Measurements from ENCODE around the gene CERS6. TPM values are rescaled to one million over a fixed set of nuclear protein-coding genes. Genes with fewer than 3 reads are reported as not detected.

CERS6 gene
- total RNA-seq, 1 donor from 2014 or later, result 66.5 TPM

DNA sequence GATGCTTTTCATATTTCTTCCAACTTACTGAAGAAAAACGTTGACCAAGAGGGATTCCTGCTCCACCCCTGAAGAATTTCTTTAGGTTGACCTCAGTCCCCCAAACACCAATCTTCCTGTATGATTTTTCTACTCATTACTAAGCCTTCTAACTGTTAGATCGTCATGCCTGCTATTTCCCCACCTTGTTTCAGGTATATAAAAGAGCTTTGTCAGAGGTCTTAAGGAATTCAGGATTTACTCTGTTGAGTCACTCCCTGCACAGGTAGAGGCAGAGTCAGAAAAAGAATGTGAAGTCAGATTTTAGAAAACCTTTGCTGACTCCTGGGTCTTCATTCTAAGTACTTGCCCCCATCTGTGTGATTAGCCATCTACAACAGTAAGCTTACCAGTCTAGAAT, 262.6 kb downstream of the CERS6 start:
- Mint-ChIP-seq H3K27me3 (ENCODE audit: low read depth) (no peaks in the 10 kb centered on the region), H3K9me3 (peaks cover 12% of the 10 kb centered on the region), H3K4me3 (no peak overlapping the region), H3K4me1 (peaks cover 34% of the 10 kb centered on the region), H3K27ac (no peak overlapping the region), H3K36me3 (peaks cover 49% of the 10 kb centered on the region)
- TF ChIP-seq, protein P1, sequence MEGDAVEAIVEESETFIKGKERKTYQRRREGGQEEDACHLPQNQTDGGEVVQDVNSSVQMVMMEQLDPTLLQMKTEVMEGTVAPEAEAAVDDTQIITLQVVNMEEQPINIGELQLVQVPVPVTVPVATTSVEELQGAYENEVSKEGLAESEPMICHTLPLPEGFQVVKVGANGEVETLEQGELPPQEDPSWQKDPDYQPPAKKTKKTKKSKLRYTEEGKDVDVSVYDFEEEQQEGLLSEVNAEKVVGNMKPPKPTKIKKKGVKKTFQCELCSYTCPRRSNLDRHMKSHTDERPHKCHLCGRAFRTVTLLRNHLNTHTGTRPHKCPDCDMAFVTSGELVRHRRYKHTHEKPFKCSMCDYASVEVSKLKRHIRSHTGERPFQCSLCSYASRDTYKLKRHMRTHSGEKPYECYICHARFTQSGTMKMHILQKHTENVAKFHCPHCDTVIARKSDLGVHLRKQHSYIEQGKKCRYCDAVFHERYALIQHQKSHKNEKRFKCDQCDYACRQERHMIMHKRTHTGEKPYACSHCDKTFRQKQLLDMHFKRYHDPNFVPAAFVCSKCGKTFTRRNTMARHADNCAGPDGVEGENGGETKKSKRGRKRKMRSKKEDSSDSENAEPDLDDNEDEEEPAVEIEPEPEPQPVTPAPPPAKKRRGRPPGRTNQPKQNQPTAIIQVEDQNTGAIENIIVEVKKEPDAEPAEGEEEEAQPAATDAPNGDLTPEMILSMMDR (IDR thresholded peaks at IDR 0.05; ENCODE audit: unreplicated experiment), result no peak
- DNase-seq (ENCODE audit: low spot score in 2 of 2, unreplicated experiment in 2 of 2), result no peak

DNA sequence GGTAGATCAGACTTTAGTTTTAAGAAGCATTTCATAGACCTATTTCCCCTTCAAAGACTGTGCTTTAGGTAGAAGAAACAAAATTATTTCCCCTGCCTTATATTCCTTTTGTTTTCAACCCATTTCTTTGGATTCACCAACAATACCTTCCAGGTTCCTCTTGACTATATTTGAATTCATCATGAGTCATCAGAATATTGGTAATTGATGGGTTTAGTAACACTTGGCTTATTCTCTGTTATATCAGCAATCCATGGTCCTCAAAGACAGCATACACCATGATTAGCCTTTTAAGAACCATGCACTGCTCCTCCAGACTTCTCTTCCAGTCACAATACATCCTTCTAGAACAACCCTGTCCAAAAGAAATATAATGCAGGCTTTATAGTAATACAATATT, 263.4 kb downstream of the CERS6 start:
- Mint-ChIP-seq H3K4me1 (peaks cover 34% of the 10 kb centered on the region), H3K27ac (no peak overlapping the region), H3K27me3 (ENCODE audit: low read depth) (no peaks in the 10 kb centered on the region), H3K4me3 (no peak overlapping the region), H3K36me3 (peaks cover 48% of the 10 kb centered on the region), H3K9me3 (peaks cover 9% of the 10 kb centered on the region)
- DNase-seq (ENCODE audit: low spot score in 2 of 2, unreplicated experiment in 2 of 2), result no peak
- TF ChIP-seq, protein P1 (IDR thresholded peaks at IDR 0.05; ENCODE audit: unreplicated experiment), result no peak

DNA sequence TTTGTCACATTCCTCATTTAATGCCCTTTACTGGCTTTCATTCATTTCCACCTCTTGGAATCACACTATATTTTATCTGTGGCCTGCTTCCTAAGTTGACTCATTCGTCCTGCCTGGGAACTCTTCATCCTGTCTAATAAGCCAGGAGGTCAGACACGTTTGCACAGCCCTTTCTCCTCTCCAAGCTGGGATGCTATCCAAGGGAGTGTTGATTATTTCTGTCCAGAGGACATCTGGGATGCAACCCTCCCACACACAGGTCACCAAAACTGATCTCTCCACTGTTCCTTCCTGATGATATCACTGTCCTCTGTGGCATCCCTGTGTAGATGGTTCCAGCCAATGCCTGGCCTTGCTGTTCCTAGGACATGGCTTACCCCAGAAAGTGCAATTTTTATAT, 266.5 kb downstream of the CERS6 start:
- TF ChIP-seq, protein P1 (IDR thresholded peaks at IDR 0.05; ENCODE audit: unreplicated experiment), result no peak
- peaks cover 6% of the 10 kb centered on the region for H3K9me3 Mint-ChIP-seq
- DNase-seq (ENCODE audit: low spot score in 2 of 2, unreplicated experiment in 2 of 2), result no peak
- peak overlapping the region; percentile 51 for H3K27ac Mint-ChIP-seq
- no peaks in the 10 kb centered on the region for H3K27me3 Mint-ChIP-seq (ENCODE audit: low read depth)
- H3K4me1 Mint-ChIP-seq, result peaks cover 19% of the 10 kb centered on the region
- H3K4me3 Mint-ChIP-seq, result no peak overlapping the region
- H3K36me3 Mint-ChIP-seq, result peaks cover 50% of the 10 kb centered on the region

- Mint-ChIP-seq H3K9me3 (peaks cover 6% of the 10 kb centered on the region), H3K4me1 (peaks cover 16% of the 10 kb centered on the region), H3K36me3 (peaks cover 52% of the 10 kb centered on the region), H3K27ac (peak overlapping the region; percentile 51), H3K4me3 (no peak overlapping the region), H3K27me3 (ENCODE audit: low read depth) (no peaks in the 10 kb centered on the region)
- TF ChIP-seq, protein P1 (IDR thresholded peaks at IDR 0.05; ENCODE audit: unreplicated experiment), result no peak
- DNase-seq (ENCODE audit: low spot score in 2 of 2, unreplicated experiment in 2 of 2), result no peak
These were observed 267.3 kb downstream of the CERS6 start for GRCh38 chr2:168723275-168723899.

DNA sequence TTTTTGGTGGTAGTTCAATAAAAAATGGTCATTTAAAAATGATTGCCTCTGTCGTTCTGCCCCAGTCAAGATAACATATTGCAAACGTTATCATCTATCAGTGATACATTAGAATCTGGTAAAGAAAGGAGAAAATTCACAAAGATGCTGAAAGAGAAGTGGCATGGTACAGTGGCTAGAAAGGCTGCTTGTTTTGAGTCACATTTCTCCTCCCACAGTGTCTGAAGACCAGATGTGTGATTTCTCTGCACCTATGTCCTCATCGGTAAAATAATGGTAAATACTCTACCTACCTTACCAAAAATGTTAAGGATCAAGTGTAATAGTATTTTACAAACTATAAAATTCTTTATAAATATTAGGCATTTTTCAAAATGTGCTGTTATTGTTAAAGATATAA, 270.3 kb downstream of the CERS6 start:
- no peak for DNase-seq (ENCODE audit: low spot score in 2 of 2, unreplicated experiment in 2 of 2)
- Mint-ChIP-seq H3K27ac (no peak overlapping the region), H3K36me3 (peaks cover 33% of the 10 kb centered on the region), H3K27me3 (ENCODE audit: low read depth) (no peaks in the 10 kb centered on the region), H3K4me3 (no peak overlapping the region), H3K4me1 (peaks cover 16% of the 10 kb centered on the region), H3K9me3 (no peaks in the 10 kb centered on the region)
- TF ChIP-seq, protein P1 (IDR thresholded peaks at IDR 0.05; ENCODE audit: unreplicated experiment), result no peak
